ENCODE data around the gene ANKRD45. TPM values are rescaled to one million over a fixed set of nuclear protein-coding genes. Genes with fewer than 3 reads are reported as not detected.
A peak's percentile ranks its signal among the peaks of the same experiment; 100 is the strongest.

Gene ANKRD45
- total RNA-seq, 1 donor from 2014 or later: 2.3 TPM

GRCh38 chr1:173562813-173563212 is 106.8 kb downstream of the ANKRD45 start:
- DNase-seq (ENCODE audit: low spot score): peak; percentile 10
- Mint-ChIP-seq H3K4me3 (no peak overlapping the region), H3K9me3 (peaks cover 10% of the 10 kb centered on the region), H3K27me3 (ENCODE audit: insufficient read depth, low read depth) (peaks cover 2% of the 10 kb centered on the region), H3K36me3 (no peaks in the 10 kb centered on the region), H3K4me1 (no peaks in the 10 kb centered on the region), H3K27ac (no peak overlapping the region)
- no peak overlapping the region for H3K4me3 ChIP-seq
- H3K36me3 ChIP-seq: no peaks in the 10 kb centered on the region
- no peak overlapping the region for H3K9ac ChIP-seq
- no peaks in the 10 kb centered on the region for H4K20me1 ChIP-seq (ENCODE audit: low read depth)
- no peak overlapping the region for H3K27ac ChIP-seq
- TF ChIP-seq EZH2phosphoT487 (IDR thresholded peaks at IDR 0.05): no peak
- TF ChIP-seq CTCF (IDR thresholded peaks at IDR 0.05): peak; percentile 13
- no peaks in the 10 kb centered on the region for H3K79me2 ChIP-seq (ENCODE audit: low read depth)
- no peaks in the 10 kb centered on the region for H3K4me1 ChIP-seq
- H3K27me3 ChIP-seq: no peaks in the 10 kb centered on the region
- H3F3A ChIP-seq (ENCODE audit: low read depth): no peaks in the 10 kb centered on the region
- no peaks in the 10 kb centered on the region for H3K9me3 ChIP-seq (ENCODE audit: low read depth)
- H3K4me2 ChIP-seq: no peak overlapping the region
- no peak overlapping the region for H2AFZ ChIP-seq (replicated peaks)

GRCh38 chr1:173561263-173561662 is 108.4 kb downstream of the ANKRD45 start:
- Histone ChIP-seq H3K9me3 (ENCODE audit: low read depth) (no peaks in the 10 kb centered on the region), H3K9ac (no peak overlapping the region), H3K4me3 (no peak overlapping the region), H3K4me1 (no peaks in the 10 kb centered on the region), H2AFZ (replicated peaks) (no peak overlapping the region), H3K27me3 (no peaks in the 10 kb centered on the region), H3K4me2 (no peak overlapping the region), H4K20me1 (ENCODE audit: low read depth) (no peaks in the 10 kb centered on the region), H3K36me3 (no peaks in the 10 kb centered on the region), H3K27ac (no peak overlapping the region), H3K79me2 (ENCODE audit: low read depth) (no peaks in the 10 kb centered on the region), H3F3A (ENCODE audit: low read depth) (no peaks in the 10 kb centered on the region)
- Mint-ChIP-seq H3K27ac (no peak overlapping the region), H3K4me3 (no peak overlapping the region), H3K36me3 (no peaks in the 10 kb centered on the region), H3K27me3 (ENCODE audit: insufficient read depth, low read depth) (peaks cover 2% of the 10 kb centered on the region), H3K4me1 (no peaks in the 10 kb centered on the region), H3K9me3 (peaks cover 8% of the 10 kb centered on the region)
- DNase-seq (ENCODE audit: low spot score): no peak
- TF ChIP-seq CTCF (IDR thresholded peaks at IDR 0.05) (no peak), EZH2phosphoT487 (IDR thresholded peaks at IDR 0.05) (no peak), EZH2 (IDR thresholded peaks at IDR 0.05) (no peak)

GRCh38 chr1:173560285-173560880 is 109.3 kb downstream of the ANKRD45 start:
- Histone ChIP-seq H2AFZ (replicated peaks) (peak overlapping the region; percentile 85), H3K4me3 (no peak overlapping the region), H3K27ac (no peak overlapping the region), H3K4me1 (no peaks in the 10 kb centered on the region), H4K20me1 (ENCODE audit: low read depth) (no peaks in the 10 kb centered on the region), H3K4me2 (no peak overlapping the region), H3K9ac (no peak overlapping the region), H3K27me3 (no peaks in the 10 kb centered on the region), H3F3A (ENCODE audit: low read depth) (no peaks in the 10 kb centered on the region), H3K79me2 (ENCODE audit: low read depth) (no peaks in the 10 kb centered on the region), H3K9me3 (ENCODE audit: low read depth) (no peaks in the 10 kb centered on the region), H3K36me3 (no peaks in the 10 kb centered on the region)
- Mint-ChIP-seq H3K4me3 (no peak overlapping the region), H3K27me3 (ENCODE audit: insufficient read depth, low read depth) (peaks cover 2% of the 10 kb centered on the region), H3K4me1 (no peaks in the 10 kb centered on the region), H3K27ac (peak overlapping the region; percentile 15), H3K9me3 (peaks cover 8% of the 10 kb centered on the region), H3K36me3 (no peaks in the 10 kb centered on the region)
- DNase-seq (ENCODE audit: low spot score): no peak
- TF ChIP-seq EZH2 (IDR thresholded peaks at IDR 0.05) (no peak), CTCF (IDR thresholded peaks at IDR 0.05) (no peak), EZH2phosphoT487 (IDR thresholded peaks at IDR 0.05) (no peak)

Other genes with a start within 250 kb of the ANKRD45 start
- gene PRDX6, start 192.5 kb downstream of the ANKRD45 start, total RNA-seq (ENCODE audit: low replicate concordance): 322 and 441 TPM in 2 replicates
- gene SLC9C2, start 66.8 kb downstream of the ANKRD45 start, total RNA-seq (ENCODE audit: low replicate concordance): not detected in 2 replicates
- not detected in 2 replicates for gene TEX50, start 34.5 kb downstream of the ANKRD45 start, total RNA-seq (ENCODE audit: low replicate concordance)
- 27.0 and 30.4 TPM in 2 replicates for gene KLHL20, start 45.1 kb upstream of the ANKRD45 start, total RNA-seq (ENCODE audit: low replicate concordance)
- 35.7 and 56.0 TPM in 2 replicates for gene DARS2, start 154.8 kb upstream of the ANKRD45 start, total RNA-seq (ENCODE audit: low replicate concordance)
- 33.4 and 37.7 TPM in 2 replicates for gene CENPL, start 155.0 kb upstream of the ANKRD45 start, total RNA-seq (ENCODE audit: low replicate concordance)
- 585 and 950 TPM in 2 replicates for gene GAS5, start 198.1 kb upstream of the ANKRD45 start, total RNA-seq (ENCODE audit: low replicate concordance)
- gene ZBTB37, start 198.5 kb upstream of the ANKRD45 start, total RNA-seq (ENCODE audit: low replicate concordance): 13.9 and 19.4 TPM in 2 replicates
- gene SERPINC1, start 247.5 kb upstream of the ANKRD45 start, total RNA-seq (ENCODE audit: low replicate concordance): not detected in 2 replicates